ENCODE results near the gene CARHSP1.
A peak's percentile ranks its signal among the peaks of the same experiment; 100 is the strongest.

Gene CARHSP1

DNA sequence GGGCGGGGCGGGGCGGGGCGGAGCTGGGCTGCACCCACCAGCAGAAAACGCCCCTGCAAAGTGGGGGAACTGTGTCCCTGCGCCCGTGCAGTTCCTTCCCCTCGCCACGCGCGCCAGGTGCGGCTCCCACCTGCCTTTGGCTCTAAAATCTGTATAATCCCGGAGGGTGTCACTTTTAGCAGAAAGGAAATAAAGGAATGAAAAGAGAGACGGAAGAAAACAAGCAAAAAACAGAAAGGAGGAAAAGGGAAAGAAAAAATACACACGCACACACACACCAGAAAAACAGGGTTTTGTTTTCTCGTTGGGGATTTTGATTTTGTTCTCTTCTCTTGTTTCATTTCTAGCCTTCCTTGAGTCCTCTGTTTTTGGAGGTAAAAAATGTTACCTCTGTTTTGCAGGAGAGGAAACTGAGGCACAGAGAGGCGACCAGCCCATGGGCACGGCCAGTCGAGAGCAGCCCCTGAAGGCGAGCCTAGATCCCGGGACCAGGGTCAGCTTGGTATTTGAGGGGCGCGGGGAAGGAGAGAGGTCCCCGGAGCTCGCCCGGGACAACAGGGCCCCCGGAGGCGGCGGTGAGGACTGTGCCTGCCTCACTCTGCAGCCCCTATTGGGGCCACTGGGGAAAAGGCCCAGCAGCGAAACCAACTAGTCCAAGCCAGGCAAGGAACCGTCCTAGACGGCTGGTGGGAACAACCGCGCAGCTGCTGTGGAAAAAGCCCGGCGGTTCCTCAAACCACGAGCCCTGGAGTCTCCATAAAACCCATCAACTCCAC is 594 bp upstream of the CARHSP1 start:
- no peak for DNase-seq

GRCh38 chr16:8867932-8868415 is 832 bp downstream of the CARHSP1 start:
- peak; percentile 74 for DNase-seq

DNA sequence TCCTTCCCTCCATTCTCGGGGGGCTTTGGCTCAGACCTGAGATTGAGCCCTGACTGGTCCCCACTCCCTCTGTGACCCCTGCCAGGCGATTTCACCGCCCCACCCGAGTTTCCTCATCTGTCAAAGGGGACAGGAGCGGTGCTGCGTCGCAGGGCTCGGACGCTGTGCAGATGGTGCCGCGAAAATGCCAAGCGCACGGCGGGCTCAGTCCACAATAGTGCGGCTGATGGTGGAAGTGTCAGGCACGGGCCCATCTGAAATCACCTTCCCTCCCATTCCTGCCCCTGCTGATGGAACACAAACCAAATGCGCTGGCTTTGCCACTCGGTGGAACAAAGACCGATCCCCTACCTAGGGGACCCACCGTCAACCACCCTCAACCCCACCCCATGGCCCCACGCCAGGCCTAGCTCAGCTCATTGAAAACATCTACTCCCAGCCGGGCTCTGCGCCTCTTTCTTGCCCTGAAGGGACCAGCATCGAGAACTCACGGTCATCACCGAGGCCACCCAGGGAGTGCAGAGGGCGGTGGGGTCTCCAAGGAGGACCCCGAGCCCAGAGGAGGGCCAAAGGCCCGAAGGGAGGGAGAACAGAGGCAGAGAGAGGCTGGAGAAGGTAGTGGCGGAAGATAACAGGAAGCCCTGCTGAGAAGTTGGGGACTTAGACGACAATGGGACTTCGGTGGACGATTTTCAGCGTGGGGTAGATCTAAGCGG is 1.4 kb downstream of the CARHSP1 start:
- DNase-seq = peak; percentile 43

DNA sequence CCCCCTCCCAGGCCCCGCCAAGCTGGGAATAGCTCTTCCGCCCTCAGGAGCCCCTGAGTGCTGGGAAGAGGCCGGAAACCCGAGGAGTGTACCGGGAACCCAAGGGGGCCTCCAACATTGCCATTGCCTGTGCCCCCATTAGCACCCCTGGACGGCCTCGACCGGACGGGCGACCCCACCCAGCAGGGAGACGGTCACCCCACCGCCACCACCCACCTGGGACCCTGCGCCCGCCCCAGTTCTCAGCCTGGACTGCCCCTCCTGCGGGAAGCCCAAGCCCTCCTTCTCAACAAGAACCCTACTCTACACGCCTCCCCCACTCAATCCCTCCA is 2.0 kb downstream of the CARHSP1 start:
- DNase-seq = no peak

- DNase-seq = no peak
Observed at GRCh38 chr16:8866118-8866883, 2.5 kb downstream of the CARHSP1 start.

GRCh38 chr16:8865145-8865882 is 3.5 kb downstream of the CARHSP1 start:
- DNase-seq = no peak

GRCh38 chr16:8864480-8865110 is 4.2 kb downstream of the CARHSP1 start:
- DNase-seq = no peak

- DNase-seq = no peak
Observed at GRCh38 chr16:8863594-8864424, 5.0 kb downstream of the CARHSP1 start.

DNA sequence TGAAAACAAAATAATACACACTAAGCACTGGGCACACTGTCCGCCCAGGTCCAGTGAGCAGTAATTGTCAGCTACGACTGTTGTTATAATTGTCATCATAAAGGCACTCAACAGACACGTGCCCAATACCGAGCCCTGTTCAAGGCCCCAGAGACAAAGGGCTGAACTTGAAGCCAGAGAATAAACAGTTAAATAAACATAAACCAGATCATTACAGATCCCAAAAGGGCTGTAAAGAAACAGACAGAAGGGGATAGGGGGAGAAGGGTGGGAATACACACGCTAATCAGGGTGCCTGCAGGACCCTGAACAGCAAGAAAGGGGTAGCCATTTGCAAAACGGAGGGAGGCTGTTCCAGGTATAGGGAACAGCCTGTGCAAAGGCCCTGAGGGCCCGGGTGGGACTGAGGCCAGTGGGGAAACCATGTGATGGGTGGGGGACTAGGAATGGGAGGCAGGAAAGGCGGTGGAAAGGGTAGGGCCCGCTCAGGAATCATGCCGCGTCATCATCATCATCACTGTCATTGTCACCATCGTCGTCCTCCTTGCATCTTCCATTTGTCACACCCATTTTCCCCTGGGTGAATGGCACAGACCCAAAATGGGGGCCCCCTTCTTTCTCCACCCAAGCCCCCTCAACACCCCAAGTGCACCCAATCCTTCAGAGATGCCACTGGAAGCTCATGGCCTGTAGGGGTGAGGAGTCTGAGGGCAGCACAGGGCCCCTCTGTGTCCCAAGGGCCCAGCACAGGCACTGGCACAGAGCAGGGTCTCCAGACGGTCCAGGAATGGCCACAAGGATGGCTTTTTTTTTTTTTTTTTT is 6.3 kb downstream of the CARHSP1 start:
- no peak for DNase-seq

- no peak for DNase-seq
Observed at GRCh38 chr16:8861563-8862308, 7.1 kb downstream of the CARHSP1 start.

DNA sequence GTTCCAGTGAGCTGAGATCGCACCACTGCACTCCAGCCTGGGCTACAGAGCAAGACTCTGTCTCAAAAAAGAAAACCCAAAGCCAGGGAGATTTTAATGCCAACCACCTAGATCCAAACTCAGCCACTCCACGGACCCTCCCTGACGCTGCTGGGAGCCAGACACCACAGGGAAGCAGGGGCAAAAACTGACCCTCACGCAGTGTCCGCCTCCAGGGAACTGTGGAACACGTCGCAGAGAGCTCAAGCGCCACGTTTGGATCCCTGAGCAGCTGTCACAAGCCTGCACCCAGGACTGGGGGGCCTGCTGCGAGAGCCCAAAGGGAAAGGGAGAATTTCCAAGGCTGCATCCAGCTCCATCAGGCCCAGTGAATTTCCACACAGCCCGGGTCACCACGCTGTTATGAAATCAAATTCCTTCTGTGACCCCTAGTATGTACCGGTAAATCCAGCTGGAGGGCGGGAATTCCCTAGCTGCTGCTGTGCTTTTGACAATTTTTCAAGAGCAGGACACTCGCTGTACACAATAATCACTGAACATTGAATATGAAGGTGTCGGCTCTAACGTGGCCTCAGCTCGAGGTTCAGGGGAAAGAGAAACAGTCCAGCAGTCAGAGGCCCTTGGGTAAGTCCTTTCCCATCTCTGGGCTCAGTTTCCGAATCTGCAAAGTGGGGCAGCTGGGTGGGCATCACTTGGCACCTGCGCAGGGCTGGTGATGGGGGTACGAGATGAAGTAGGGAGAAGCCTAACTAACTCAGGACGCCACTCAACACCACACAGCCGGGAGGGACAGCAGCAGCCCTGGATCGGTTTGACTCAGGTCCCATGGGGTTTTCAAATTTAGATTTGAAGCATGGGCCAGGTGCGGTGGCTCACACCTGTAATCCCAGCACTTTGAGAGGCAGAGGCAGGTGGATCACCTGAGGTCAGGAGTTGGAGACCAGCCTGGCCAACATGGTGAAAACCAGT is 8.6 kb downstream of the CARHSP1 start:
- DNase-seq = no peak

GRCh38 chr16:8858994-8859912 is 9.6 kb downstream of the CARHSP1 start:
- no peak for DNase-seq

DNA sequence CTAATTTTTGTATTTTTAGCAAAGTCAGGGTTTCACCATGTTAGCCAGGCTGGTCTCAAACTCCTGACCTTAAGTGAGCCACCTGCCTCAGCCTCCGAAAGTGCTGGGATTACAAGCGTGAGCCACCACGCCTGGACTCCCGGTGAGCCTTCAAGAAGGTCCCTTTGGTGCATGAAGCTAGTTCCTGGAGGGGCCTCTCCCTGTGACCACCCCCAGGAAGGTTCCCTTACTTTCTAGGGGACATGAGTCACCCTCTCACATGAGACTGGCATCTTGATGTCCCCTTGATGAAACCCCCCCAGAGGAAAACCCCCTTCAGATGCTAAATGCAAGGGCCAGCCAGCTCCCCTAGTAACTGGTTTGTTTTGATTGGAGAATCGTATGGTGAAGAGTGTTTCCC is 12.8 kb downstream of the CARHSP1 start:
- DNase-seq = no peak

GRCh38 chr16:8855051-8855786 is 13.6 kb downstream of the CARHSP1 start:
- DNase-seq = no peak

DNA sequence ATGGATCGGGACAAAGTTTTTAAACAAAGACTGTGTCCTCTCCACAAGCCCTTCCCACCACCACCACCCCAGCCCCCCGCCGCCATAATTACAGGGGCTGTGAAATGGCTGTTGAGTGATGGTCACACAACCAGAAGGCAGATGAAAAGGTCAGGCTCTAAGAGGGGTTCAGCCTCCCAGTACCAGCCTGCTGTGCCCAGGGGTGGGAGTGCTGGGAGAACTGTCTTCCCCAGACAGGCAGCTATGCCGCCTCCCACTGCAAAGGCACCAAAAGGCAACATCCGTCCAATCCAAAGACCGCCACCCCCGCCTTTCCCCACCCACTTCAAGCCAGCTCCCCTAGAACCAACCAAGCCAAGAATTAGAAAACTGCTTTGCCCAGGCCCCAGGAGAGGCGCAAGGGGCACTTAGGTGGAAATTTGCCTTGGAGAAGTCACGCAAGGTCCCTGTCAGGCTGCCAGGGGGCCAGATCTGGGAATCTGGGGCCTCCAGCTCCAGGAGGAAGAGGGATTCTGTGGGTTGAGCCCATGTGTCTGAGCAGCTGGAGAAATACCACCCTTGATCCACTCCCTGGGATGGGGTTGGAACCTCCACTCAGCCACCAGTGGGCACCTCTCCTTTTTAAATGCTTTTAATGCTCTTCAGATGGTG is 14.4 kb downstream of the CARHSP1 start:
- DNase-seq = no peak

GRCh38 chr16:8853611-8854010 is 15.2 kb downstream of the CARHSP1 start:
- no peak for DNase-seq

Data from CD4-positive, alpha-beta T cell treated with Interleukin-17A for 4 hours (primary cell).